Osteoblast (primary cell): ENCODE data around the gene SNAP29. TPM values are rescaled to one million over a fixed set of nuclear protein-coding genes. Genes with fewer than 3 reads are reported as not detected.
"Not testable (repeated sequence)": the region's sequence is repeated elsewhere in the genome, so short reads cannot be mapped to it uniquely, and the experiment has no call there.

ENCODE experiments used
- DNase-seq: peaks from one replicate; pipeline ENCODE4 v3.0.0; 2011; ENCODE audit warnings: low spot score, mixed read lengths; ENCODE audit not compliant: insufficient read length; ENCODE audit errors: missing footprints
- H2AFZ ChIP-seq: 2 replicates; pipeline ENCODE4 v1.6.0; 2011; ENCODE audit warnings: mild to moderate bottlenecking, low read length
- H3K27ac ChIP-seq: 2 replicates; pipeline ENCODE4 v1.5.1; 2011; ENCODE audit warnings: mild to moderate bottlenecking, low read depth, low read length, moderate library complexity
- H3K27me3 ChIP-seq: 2 replicates; pipeline ENCODE4 v1.6.0; 2012; ENCODE audit warnings: mild to moderate bottlenecking, control low read depth, inconsistent platforms, low read length, moderate library complexity; ENCODE audit not compliant: insufficient read depth
- H3K36me3 ChIP-seq: 2 replicates; pipeline ENCODE4 v1.5.1; 2011; ENCODE audit warnings: mild to moderate bottlenecking, low read length, control low read depth, moderate library complexity; ENCODE audit not compliant: insufficient read depth
- H3K4me1 ChIP-seq: 2 replicates; pipeline ENCODE4 v1.5.1; 2011; ENCODE audit warnings: mild to moderate bottlenecking, low read length, control low read depth, moderate library complexity; ENCODE audit not compliant: insufficient read depth
- H3K4me2 ChIP-seq: 2 replicates; pipeline ENCODE4 v1.6.0; 2011; ENCODE audit warnings: mild to moderate bottlenecking, low read length; ENCODE audit not compliant: insufficient read depth
- H3K4me3 ChIP-seq: fragments of 200-600 bp; sonication (generic); 3 replicates; pipeline ENCODE4 v1.5.1; 2012; ENCODE audit warnings: mild to moderate bottlenecking, low read length, inconsistent platforms; ENCODE audit not compliant: insufficient read depth
- H3K79me2 ChIP-seq: 2 replicates; pipeline ENCODE4 v1.6.0; 2012; ENCODE audit warnings: mild to moderate bottlenecking, low read length, control low read depth, inconsistent platforms; ENCODE audit not compliant: insufficient read depth
- H3K9me3 ChIP-seq: 2 replicates; pipeline ENCODE4 v1.5.1; 2011; ENCODE audit warnings: low read depth, low read length, control low read depth
- H4K20me1 ChIP-seq: 2 replicates; pipeline ENCODE4 v1.6.0; 2012; ENCODE audit warnings: mild to moderate bottlenecking, low read length, control low read depth; ENCODE audit not compliant: insufficient read depth
- total RNA-seq: library from RNA; depleted of rRNA; stranded (reverse); fragments of >200 nt; gene quantifications from 2 replicates; pipeline ENCODE4 v1.2.3, GENCODE V29; 2012
- TF ChIP-seq, protein P1 (sequence below): IDR thresholded peaks from 2 replicates; pipeline ENCODE4 v1.5.1; 2011; ENCODE audit warnings: mild to moderate bottlenecking, low read depth, low read length, moderate library complexity; ENCODE audit errors: extremely low read depth

SNAP29 gene
- total RNA-seq, 1 donor: 13.0 TPM

DNA sequence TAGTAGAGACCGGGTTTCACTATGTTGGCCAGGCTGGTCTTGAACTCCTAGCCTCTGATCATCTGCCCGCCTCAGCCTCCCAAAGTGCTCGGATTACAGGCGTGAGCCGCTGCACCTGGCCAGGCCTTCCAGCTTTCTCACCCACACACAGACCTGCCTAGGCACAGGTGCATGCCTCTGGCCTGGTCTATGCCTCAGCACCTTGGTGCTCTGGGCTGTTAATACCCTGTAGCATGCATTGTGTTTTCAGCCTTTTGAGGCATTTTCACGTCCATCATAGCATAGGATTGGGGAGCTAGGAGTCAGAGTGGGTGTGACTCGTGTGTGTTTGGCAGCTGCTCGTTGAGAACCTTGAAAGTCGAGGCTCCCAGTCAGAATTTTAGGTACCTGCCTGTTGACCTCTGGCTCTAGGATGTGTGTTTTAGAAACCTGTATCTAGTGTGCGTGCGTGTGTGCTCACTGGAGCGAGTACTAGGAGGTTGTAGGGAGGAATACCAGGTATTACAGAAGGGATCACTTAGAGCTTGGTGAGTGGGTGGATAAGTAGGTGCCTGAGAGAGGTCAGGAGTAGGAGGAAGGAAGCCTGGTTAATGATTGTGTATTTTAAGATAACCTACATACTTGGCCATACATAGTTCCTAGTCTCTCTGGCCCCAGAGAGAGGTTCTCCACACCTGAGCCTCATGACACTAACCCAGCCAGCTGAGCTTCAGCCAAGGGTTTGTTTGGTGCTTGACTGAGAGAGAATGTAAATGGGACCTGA, 78.4 kb downstream of the SNAP29 start:
- Histone ChIP-seq H3K27me3 (no peaks in the 10 kb centered on the region), H3K4me3 (no peak overlapping the region), H3K36me3 (peaks cover 27% of the 10 kb centered on the region), H3K79me2 (peaks cover 96% of the 10 kb centered on the region), H3K4me1 (no peaks in the 10 kb centered on the region), H2AFZ (no peak overlapping the region), H3K9me3 (no peaks in the 10 kb centered on the region), H3K4me2 (no peak overlapping the region), H4K20me1 (peaks cover 75% of the 10 kb centered on the region), H3K27ac (no peak overlapping the region)
- no peak for DNase-seq
- TF ChIP-seq, protein P1, sequence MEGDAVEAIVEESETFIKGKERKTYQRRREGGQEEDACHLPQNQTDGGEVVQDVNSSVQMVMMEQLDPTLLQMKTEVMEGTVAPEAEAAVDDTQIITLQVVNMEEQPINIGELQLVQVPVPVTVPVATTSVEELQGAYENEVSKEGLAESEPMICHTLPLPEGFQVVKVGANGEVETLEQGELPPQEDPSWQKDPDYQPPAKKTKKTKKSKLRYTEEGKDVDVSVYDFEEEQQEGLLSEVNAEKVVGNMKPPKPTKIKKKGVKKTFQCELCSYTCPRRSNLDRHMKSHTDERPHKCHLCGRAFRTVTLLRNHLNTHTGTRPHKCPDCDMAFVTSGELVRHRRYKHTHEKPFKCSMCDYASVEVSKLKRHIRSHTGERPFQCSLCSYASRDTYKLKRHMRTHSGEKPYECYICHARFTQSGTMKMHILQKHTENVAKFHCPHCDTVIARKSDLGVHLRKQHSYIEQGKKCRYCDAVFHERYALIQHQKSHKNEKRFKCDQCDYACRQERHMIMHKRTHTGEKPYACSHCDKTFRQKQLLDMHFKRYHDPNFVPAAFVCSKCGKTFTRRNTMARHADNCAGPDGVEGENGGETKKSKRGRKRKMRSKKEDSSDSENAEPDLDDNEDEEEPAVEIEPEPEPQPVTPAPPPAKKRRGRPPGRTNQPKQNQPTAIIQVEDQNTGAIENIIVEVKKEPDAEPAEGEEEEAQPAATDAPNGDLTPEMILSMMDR: no peak

DNA sequence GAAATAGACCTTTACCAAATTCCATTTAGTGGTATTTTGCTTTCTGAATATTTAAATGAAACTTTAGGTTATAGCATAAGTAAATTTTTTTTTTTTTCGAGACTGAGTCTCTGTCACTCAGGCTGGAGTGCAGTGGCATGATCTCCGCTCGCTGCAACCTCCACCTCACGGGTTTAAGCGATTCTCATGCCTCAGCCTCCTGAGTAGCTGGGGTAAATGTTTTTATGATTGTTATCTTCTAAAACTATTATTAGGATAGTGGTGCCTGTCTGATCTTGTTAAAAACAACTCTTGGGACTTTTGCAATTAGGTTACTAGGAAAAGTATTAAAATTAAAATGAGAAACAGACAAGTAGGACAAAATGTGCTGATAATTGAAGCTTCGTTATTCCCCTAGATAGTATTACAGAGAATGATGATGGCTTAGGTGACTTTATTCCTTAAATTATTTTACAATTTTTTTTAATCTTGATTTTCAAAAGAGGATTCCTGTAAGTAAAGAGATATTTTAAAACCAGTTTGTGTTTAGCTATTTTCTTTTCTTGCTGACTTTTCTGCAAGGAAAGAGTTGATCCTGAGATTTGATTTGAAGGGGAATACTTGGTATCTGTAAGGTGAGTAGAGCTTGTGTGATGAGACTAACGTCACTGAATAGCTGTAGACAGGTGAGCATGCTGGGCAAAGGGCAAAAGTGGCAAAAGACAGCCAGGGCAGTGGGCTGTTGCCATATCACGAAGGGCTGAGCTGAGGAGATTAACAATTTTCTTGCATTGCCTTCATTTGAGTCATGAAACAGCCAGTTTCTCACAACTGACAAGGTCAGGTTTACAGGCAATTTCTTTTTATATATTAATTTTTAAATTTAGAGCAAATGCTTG, 79.2 kb downstream of the SNAP29 start:
- Histone ChIP-seq H3K4me3 (no peak overlapping the region), H2AFZ (no peak overlapping the region), H3K79me2 (peaks cover 96% of the 10 kb centered on the region), H3K36me3 (peaks cover 27% of the 10 kb centered on the region), H3K27ac (no peak overlapping the region), H3K9me3 (no peaks in the 10 kb centered on the region), H3K4me1 (no peaks in the 10 kb centered on the region), H3K4me2 (no peak overlapping the region), H3K27me3 (no peaks in the 10 kb centered on the region), H4K20me1 (peaks cover 74% of the 10 kb centered on the region)
- DNase-seq: no peak
- TF ChIP-seq, protein P1: no peak

DNA sequence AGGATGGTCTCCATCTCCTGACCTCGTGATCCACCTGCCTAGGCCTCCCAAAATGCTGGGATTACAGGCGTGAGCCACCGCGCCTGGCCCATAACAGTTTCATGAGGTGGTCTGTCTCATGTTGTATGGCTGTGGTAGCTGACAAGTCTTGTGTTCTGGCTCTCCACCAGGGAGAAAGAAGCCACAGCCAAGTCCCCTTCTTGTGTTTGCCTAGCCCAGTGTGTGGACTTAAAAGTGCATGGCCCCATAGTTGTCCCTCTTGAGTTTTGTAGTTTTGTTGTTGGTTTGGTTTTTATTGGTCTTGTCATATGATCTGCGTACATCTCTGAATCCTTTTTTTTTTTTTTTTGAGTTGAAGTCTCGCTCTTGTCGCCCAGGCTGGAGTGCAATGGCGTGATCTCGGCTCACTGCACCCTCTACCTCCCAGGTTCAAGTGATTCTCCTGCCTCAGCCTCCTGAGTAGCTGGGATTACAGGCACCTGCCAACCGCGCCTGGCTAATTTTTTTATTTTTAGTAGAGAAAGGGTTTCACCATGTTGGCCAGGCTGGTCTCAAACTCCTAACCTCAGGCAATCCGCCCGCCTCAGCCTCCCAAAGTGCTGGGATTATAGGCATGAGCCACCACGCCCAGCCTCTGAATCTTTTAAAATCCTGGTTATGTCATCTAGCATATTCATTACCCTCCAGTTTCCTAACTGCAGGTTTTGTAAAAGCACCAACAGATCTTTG, 80.8 kb downstream of the SNAP29 start:
- H4K20me1 ChIP-seq: peaks cover 76% of the 10 kb centered on the region
- not testable (repeated sequence) for H3K4me1 ChIP-seq, H3K4me2 ChIP-seq, H3K9me3 ChIP-seq, H2AFZ ChIP-seq, DNase-seq, H3K4me3 ChIP-seq, H3K27me3 ChIP-seq, H3K27ac ChIP-seq
- peaks cover 96% of the 10 kb centered on the region for H3K79me2 ChIP-seq
- H3K36me3 ChIP-seq: peaks cover 15% of the 10 kb centered on the region

DNA sequence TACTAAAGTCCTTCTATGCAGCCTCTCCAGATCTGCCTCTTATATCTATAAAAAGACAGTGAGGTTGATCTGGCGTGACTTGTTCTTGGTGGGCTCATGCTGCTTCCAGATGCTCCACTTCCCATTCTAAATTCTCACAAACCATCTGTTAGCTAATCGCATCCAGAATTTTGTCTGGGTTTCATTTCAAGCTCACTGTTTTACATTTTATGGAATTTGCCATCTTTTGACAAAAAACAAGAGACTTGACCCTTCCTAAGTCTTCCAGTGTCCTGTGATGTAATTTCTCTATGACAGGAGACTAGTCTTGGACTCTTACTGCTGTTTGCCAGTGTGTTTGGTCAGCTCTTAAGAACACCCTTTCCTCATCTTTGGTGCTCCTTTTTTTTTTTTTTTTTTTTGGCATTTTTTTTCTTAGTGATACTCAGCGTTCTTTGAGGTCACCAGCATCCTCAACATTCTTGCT, 81.4 kb downstream of the SNAP29 start:
- H4K20me1 ChIP-seq: peaks cover 73% of the 10 kb centered on the region
- DNase-seq: no peak
- H3K27me3 ChIP-seq: no peaks in the 10 kb centered on the region
- H3K9me3 ChIP-seq: no peaks in the 10 kb centered on the region
- H2AFZ ChIP-seq: no peak overlapping the region
- peaks cover 96% of the 10 kb centered on the region for H3K79me2 ChIP-seq
- H3K36me3 ChIP-seq: peaks cover 12% of the 10 kb centered on the region
- TF ChIP-seq, protein P1: no peak
- H3K4me3 ChIP-seq: no peak overlapping the region
- H3K4me1 ChIP-seq: peaks cover under 1% of the 10 kb centered on the region
- no peak overlapping the region for H3K27ac ChIP-seq
- H3K4me2 ChIP-seq: no peak overlapping the region
